ENCODE results near the gene ABHD16B. TPM values are rescaled to one million over a fixed set of nuclear protein-coding genes. Genes with fewer than 3 reads are reported as not detected.
A peak's percentile ranks its signal among the peaks of the same experiment; 100 is the strongest.

Gene ABHD16B
- total and polyA plus RNA-seq, 5 donors from 2014 or later, result 0.21 TPM; not detected in 4

DNA sequence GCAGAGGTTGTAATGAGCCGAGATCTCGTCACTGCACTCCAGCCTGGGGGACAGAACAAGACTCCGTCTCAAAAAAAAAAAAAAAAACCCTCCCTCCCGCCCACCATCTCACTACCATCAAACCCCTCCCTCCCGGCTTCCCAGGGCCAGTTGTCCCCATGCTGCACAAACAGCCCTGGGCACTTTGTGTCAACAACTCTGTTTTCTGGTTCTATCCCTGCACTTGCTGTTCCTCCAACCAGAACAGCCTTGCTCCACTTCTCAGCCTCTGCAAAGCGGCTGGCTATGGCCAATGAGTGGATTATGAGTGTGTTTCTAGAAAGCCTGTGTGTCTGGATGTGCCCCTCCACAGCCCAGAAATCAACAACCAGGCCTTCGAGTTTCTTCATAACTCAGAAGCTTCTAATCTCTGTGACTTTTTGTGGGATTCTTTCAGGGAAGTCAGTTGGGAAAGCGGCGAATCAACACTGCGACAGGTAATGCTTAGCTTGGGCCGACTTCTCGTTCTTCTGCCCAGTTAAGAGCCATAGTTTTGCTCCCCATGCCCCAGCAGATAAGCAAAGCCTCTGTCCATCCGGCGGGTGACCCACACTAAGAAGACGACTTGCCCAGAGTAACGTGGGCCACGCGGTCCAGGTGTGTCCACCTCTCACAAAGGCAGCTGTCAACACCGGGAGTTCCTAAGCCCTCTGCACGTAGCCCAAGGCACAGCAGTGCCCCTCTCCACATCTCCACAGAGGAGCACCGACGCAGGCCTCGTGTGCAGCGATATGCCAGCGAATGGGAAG, 35.8 kb upstream of the ABHD16B start:
- peaks cover 16% of the 10 kb centered on the region for H3K27me3 ChIP-seq (ENCODE audit: control insufficient read depth, insufficient read depth, low read length)
- H3K9me3 ChIP-seq (ENCODE audit: control insufficient read depth in 2 of 2, low read length in 2 of 2), result no peaks in the 10 kb centered on the region
- no peak overlapping the region for H3K4me3 ChIP-seq (ENCODE audit: low read depth, low read length)
- Mint-ChIP-seq H3K4me3 (no peak overlapping the region), H3K27me3 (peaks cover 41% of the 10 kb centered on the region), H3K4me1 (peaks cover 7 to 13% (median 9%) of the 10 kb centered on the region in 4 donors), H3K9me3 (peaks cover 0 to 3% (median 0%) of the 10 kb centered on the region in 7 donors), H3K27ac (no peak overlapping the region), H3K36me3 (no peaks in the 10 kb centered on the region)
- no peaks in the 10 kb centered on the region for H3K36me3 ChIP-seq (ENCODE audit: control insufficient read depth, insufficient read depth, low read length)
- ATAC-seq (ENCODE audit: low read depth in 2 of 2), result no peak
- no peak for DNase-seq
- H3K4me1 ChIP-seq (ENCODE audit: control insufficient read depth, insufficient read depth, low read length, poor library complexity, severe bottlenecking), result peaks cover 13% of the 10 kb centered on the region
- H3K27ac ChIP-seq (ENCODE audit: insufficient read depth, low read length, poor library complexity, severe bottlenecking), result no peak overlapping the region

DNA sequence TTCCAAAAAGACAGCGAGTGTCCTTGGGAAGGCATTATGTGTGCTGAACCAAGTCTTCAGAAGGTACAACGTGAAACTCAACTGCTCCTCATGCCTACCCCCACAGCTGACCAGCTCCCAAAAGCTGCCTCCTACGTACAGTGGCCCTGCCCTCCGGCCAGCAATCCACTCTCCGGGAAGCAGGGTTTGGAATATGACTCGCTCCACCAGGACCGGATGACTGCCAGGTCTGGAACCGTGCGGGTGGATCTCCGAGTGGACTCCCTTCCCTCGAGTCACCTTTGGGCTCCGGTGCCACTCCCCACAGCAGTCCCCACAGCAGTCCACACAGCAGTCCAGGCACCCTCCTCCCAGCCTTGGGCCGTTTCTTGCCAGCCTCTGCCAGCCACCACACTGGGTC, 34.5 kb upstream of the ABHD16B start:
- H3K27ac Mint-ChIP-seq, result no peak overlapping the region
- H3K27me3 ChIP-seq (ENCODE audit: control insufficient read depth, insufficient read depth, low read length), result peaks cover 16% of the 10 kb centered on the region
- H3K9me3 Mint-ChIP-seq, result peaks cover 0 to 3% (median 0%) of the 10 kb centered on the region in 7 donors
- H3K4me1 ChIP-seq (ENCODE audit: control insufficient read depth, insufficient read depth, low read length, poor library complexity, severe bottlenecking), result peaks cover 15% of the 10 kb centered on the region
- no peak overlapping the region for H3K27ac ChIP-seq (ENCODE audit: insufficient read depth, low read length, poor library complexity, severe bottlenecking)
- no peak overlapping the region for H3K4me3 ChIP-seq (ENCODE audit: low read depth, low read length)
- no peak for DNase-seq
- no peaks in the 10 kb centered on the region for H3K36me3 Mint-ChIP-seq
- no peak overlapping the region for H3K4me3 Mint-ChIP-seq
- peaks cover 41% of the 10 kb centered on the region for H3K27me3 Mint-ChIP-seq
- H3K4me1 Mint-ChIP-seq, result peaks cover 7 to 13% (median 9%) of the 10 kb centered on the region in 4 donors
- no peaks in the 10 kb centered on the region for H3K9me3 ChIP-seq (ENCODE audit: control insufficient read depth in 2 of 2, low read length in 2 of 2)
- H3K36me3 ChIP-seq (ENCODE audit: control insufficient read depth, insufficient read depth, low read length), result no peaks in the 10 kb centered on the region
- no peak for ATAC-seq (ENCODE audit: low read depth in 2 of 2)

DNA sequence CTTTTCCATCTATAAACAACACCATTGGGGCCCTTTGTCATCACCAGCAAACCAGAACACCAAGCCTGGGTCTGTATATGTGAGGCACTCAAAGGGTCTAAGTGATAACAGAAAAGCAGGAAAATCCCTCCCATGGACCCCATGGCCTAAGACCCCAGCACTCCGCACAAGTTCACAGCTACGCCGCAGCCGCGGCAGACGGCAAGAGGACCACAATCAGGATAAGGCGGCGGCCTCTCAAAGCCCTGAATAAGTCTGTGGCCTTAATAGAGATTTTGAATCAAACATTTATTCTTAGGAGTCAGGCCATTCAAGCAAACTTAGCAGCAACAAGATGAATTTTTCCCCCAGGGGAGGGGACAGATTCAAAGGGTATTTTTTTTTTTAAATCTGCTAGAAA, 33.2 kb upstream of the ABHD16B start:
- H3K27me3 Mint-ChIP-seq, result peaks cover 41% of the 10 kb centered on the region

DNA sequence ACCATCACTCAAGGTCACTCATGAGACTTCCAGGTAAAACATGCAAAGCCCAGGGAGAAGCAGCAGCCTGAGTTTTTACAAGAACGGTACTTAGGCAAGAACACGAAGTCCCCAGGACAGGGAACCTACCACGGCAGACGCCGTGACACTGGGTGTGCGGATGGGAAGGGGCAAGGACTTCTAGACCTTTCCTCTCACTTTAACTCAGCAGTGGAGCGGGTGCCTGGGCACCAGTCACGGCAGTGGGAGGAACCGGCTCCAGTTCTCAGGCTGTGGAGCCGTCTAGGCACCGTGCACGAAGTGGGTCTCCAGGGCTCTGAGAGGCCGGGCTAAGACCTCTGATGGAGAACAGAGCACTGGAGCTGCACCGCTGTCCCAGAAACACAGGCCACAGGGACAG, 32.8 kb upstream of the ABHD16B start:
- DNase-seq (no peak), ATAC-seq (ENCODE audit: low read depth in 2 of 2) (no peak)
- H3K27ac Mint-ChIP-seq, result no peak overlapping the region
- H3K4me1 ChIP-seq (ENCODE audit: control insufficient read depth, insufficient read depth, low read length, poor library complexity, severe bottlenecking), result peaks cover 17% of the 10 kb centered on the region
- peaks cover 7 to 16% (median 9%) of the 10 kb centered on the region in 4 donors for H3K4me1 Mint-ChIP-seq
- H3K4me3 ChIP-seq (ENCODE audit: low read depth, low read length), result no peak overlapping the region
- no peak overlapping the region for H3K27ac ChIP-seq (ENCODE audit: insufficient read depth, low read length, poor library complexity, severe bottlenecking)
- H3K27me3 Mint-ChIP-seq, result peaks cover 45% of the 10 kb centered on the region
- peaks cover 0 to 3% (median 0%) of the 10 kb centered on the region in 7 donors for H3K9me3 Mint-ChIP-seq
- H3K36me3 Mint-ChIP-seq, result no peaks in the 10 kb centered on the region
- peaks cover 16% of the 10 kb centered on the region for H3K27me3 ChIP-seq (ENCODE audit: control insufficient read depth, insufficient read depth, low read length)
- H3K4me3 Mint-ChIP-seq, result peak overlapping the region in 1 of 4 donors; percentile 36
- no peaks in the 10 kb centered on the region for H3K9me3 ChIP-seq (ENCODE audit: control insufficient read depth in 2 of 2, low read length in 2 of 2)
- no peaks in the 10 kb centered on the region for H3K36me3 ChIP-seq (ENCODE audit: control insufficient read depth, insufficient read depth, low read length)

More for the DNA sequence above, 33.2 kb upstream of the ABHD16B start:
- ATAC-seq (ENCODE audit: low read depth in 2 of 2) (no peak), DNase-seq (no peak)
- no peak overlapping the region for H3K27ac ChIP-seq (ENCODE audit: insufficient read depth, low read length, poor library complexity, severe bottlenecking)
- H3K4me1 ChIP-seq (ENCODE audit: control insufficient read depth, insufficient read depth, low read length, poor library complexity, severe bottlenecking), result peaks cover 17% of the 10 kb centered on the region
- no peak overlapping the region for H3K27ac Mint-ChIP-seq
- H3K27me3 ChIP-seq (ENCODE audit: control insufficient read depth, insufficient read depth, low read length), result peaks cover 16% of the 10 kb centered on the region
- H3K4me3 ChIP-seq (ENCODE audit: low read depth, low read length), result no peak overlapping the region
- peaks cover 7 to 16% (median 9%) of the 10 kb centered on the region in 4 donors for H3K4me1 Mint-ChIP-seq
- H3K4me3 Mint-ChIP-seq, result peak overlapping the region in 1 of 4 donors; percentile 36
- H3K36me3 Mint-ChIP-seq, result no peaks in the 10 kb centered on the region
- no peaks in the 10 kb centered on the region for H3K9me3 ChIP-seq (ENCODE audit: control insufficient read depth in 2 of 2, low read length in 2 of 2)
- H3K36me3 ChIP-seq (ENCODE audit: control insufficient read depth, insufficient read depth, low read length), result no peaks in the 10 kb centered on the region
- peaks cover 0 to 3% (median 0%) of the 10 kb centered on the region in 7 donors for H3K9me3 Mint-ChIP-seq

DNA sequence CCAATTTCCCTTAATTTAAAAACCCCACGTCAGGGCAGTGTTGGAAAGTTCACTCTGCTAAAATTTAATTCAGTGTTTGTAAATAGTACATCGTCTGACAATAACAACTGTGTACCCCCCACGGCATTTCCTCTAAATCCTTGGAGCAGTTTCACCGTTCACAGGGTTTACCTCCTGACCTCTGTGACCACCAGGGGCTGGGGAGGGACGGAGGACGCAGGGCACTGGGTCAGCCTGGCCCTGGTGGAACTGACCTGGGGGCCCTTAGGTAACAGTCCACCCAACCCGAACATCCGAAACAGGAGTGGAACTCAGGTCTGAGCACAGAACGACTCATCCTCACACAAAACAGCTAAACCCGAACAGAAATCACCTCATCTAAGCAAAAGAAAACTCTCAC, 32.3 kb upstream of the ABHD16B start:
- no peak overlapping the region for H3K27ac ChIP-seq (ENCODE audit: insufficient read depth, low read length, poor library complexity, severe bottlenecking)
- Mint-ChIP-seq H3K36me3 (no peaks in the 10 kb centered on the region), H3K27ac (no peak overlapping the region), H3K4me3 (peak overlapping the region in 1 of 4 donors; percentile 73), H3K9me3 (peaks cover 0 to 3% (median 0%) of the 10 kb centered on the region in 7 donors), H3K4me1 (peaks cover 7 to 16% (median 9%) of the 10 kb centered on the region in 4 donors), H3K27me3 (peaks cover 49% of the 10 kb centered on the region)
- no peaks in the 10 kb centered on the region for H3K36me3 ChIP-seq (ENCODE audit: control insufficient read depth, insufficient read depth, low read length)
- DNase-seq (no peak), ATAC-seq (ENCODE audit: low read depth in 2 of 2) (no peak)
- H3K4me1 ChIP-seq (ENCODE audit: control insufficient read depth, insufficient read depth, low read length, poor library complexity, severe bottlenecking), result peaks cover 17% of the 10 kb centered on the region
- H3K4me3 ChIP-seq (ENCODE audit: low read depth, low read length), result peak overlapping the region; percentile 70
- H3K27me3 ChIP-seq (ENCODE audit: control insufficient read depth, insufficient read depth, low read length), result peaks cover 16% of the 10 kb centered on the region
- no peaks in the 10 kb centered on the region for H3K9me3 ChIP-seq (ENCODE audit: control insufficient read depth in 2 of 2, low read length in 2 of 2)

DNA sequence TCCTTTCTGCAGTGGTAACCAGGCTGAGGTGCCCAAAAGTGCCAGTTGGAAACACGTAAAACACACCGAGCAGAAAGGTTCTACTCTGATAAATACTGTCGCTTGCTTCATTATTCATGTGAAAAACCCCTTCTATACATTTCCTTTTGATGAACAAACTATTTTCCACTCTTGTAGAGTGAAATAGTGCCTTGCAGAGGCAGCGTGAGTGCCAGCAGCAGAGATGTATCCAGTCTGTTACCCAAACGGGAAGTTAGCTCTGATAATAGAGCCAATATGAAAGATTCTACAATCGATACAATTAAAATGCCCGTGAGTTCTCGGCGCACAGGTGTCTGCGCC, 31.7 kb upstream of the ABHD16B start:
- H3K4me1 ChIP-seq (ENCODE audit: control insufficient read depth, insufficient read depth, low read length, poor library complexity, severe bottlenecking), result peaks cover 17% of the 10 kb centered on the region
- H3K4me3 ChIP-seq (ENCODE audit: low read depth, low read length), result peak overlapping the region; percentile 70
- H3K27me3 ChIP-seq (ENCODE audit: control insufficient read depth, insufficient read depth, low read length), result peaks cover 16% of the 10 kb centered on the region
- Mint-ChIP-seq H3K27ac (no peak overlapping the region), H3K27me3 (peaks cover 49% of the 10 kb centered on the region), H3K36me3 (no peaks in the 10 kb centered on the region), H3K9me3 (peaks cover 0 to 3% (median 0%) of the 10 kb centered on the region in 7 donors), H3K4me1 (peaks cover 7 to 16% (median 9%) of the 10 kb centered on the region in 4 donors), H3K4me3 (peak overlapping the region; percentile 21 to 89 (median 80))
- ATAC-seq (ENCODE audit: low read depth in 2 of 2) (no peak), DNase-seq (no peak)
- H3K36me3 ChIP-seq (ENCODE audit: control insufficient read depth, insufficient read depth, low read length), result no peaks in the 10 kb centered on the region
- H3K27ac ChIP-seq (ENCODE audit: insufficient read depth, low read length, poor library complexity, severe bottlenecking), result no peak overlapping the region
- no peaks in the 10 kb centered on the region for H3K9me3 ChIP-seq (ENCODE audit: control insufficient read depth in 2 of 2, low read length in 2 of 2)

DNA sequence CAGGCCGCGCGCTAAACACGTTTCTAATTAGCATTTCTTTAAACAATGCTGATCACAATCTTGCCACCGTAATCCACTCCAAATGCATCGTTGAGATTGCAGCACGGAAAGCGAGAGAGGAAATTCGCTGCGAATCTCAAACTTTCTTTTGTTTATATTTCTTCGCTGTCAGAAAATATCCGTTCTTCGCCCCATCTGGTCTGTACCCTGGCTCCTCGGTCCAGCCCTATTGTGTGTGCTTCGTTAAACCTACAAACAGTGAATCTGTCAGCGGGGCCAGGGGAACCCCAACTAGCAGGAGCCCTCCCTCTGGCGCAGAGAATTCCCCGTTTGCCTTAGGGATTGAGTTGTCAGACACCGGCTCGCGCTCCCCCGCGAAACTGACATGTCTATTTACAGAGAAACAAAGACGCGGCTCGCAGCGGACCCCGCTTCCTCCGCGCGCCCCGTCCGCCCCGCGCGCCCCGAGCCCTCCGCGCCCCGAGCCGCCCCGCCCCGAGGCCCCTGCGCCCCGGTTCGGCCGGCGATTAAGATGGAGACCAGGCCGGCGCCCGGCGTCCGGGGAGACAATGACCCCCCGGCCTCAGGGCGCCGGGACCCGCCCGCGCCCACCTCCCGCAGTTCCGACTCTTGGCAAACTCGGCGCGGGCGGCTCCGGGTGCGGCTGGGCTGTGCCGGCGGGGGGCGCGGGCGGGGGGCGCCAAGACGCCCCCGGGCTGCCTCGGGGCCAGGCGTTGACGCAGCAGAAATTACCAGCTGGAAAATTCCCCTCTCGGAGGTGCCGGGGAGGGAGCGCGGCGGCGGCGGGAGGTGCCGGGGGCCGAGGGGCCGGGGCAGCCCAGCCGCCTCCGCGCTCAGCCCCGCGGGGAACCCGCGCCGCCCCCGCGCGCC, 31.1 kb upstream of the ABHD16B start:
- H3K9me3 ChIP-seq (ENCODE audit: control insufficient read depth in 2 of 2, low read length in 2 of 2), result no peaks in the 10 kb centered on the region
- peaks cover 16% of the 10 kb centered on the region for H3K27me3 ChIP-seq (ENCODE audit: control insufficient read depth, insufficient read depth, low read length)
- H3K27me3 Mint-ChIP-seq, result peaks cover 49% of the 10 kb centered on the region
- H3K4me3 Mint-ChIP-seq, result peak overlapping the region; percentile 21 to 89 (median 80)
- H3K36me3 ChIP-seq (ENCODE audit: control insufficient read depth, insufficient read depth, low read length), result no peaks in the 10 kb centered on the region
- H3K27ac ChIP-seq (ENCODE audit: insufficient read depth, low read length, poor library complexity, severe bottlenecking), result no peak overlapping the region
- H3K9me3 Mint-ChIP-seq, result peaks cover 0 to 3% (median 0%) of the 10 kb centered on the region in 7 donors
- H3K4me1 ChIP-seq (ENCODE audit: control insufficient read depth, insufficient read depth, low read length, poor library complexity, severe bottlenecking), result peaks cover 17% of the 10 kb centered on the region
- no peak overlapping the region for H3K27ac Mint-ChIP-seq
- H3K4me3 ChIP-seq (ENCODE audit: low read depth, low read length), result peak overlapping the region; percentile 70
- ATAC-seq (ENCODE audit: low read depth in 2 of 2), result no peak
- DNase-seq, result peak in 1 of 3 donors; percentile 14
- no peaks in the 10 kb centered on the region for H3K36me3 Mint-ChIP-seq
- H3K4me1 Mint-ChIP-seq, result peaks cover 7 to 16% (median 9%) of the 10 kb centered on the region in 4 donors
